Measurements from ENCODE around the gene NFATC1. TPM values are rescaled to one million over a fixed set of nuclear protein-coding genes. Genes with fewer than 3 reads are reported as not detected.
A peak's percentile ranks its signal among the peaks of the same experiment; 100 is the strongest.
"Not testable (repeated sequence)": the region's sequence is repeated elsewhere in the genome, so short reads cannot be mapped to it uniquely, and the experiment has no call there.

NFATC1 gene
- total and polyA plus RNA-seq, 9 donors, result 7.0 to 17.1 (median 12.6) TPM

- 80% methylated on average over 14 of the region's 32 CpGs for WGBS (ENCODE audit: insufficient coverage)
- H3K4me1 ChIP-seq (ENCODE audit: control insufficient read depth, insufficient read depth, low read length), result peaks cover 11% of the 10 kb centered on the region
- H3K36me3 ChIP-seq (ENCODE audit: control insufficient read depth, insufficient read depth, low read length), result peaks cover 30% of the 10 kb centered on the region
These were observed 21.1 kb upstream of the NFATC1 start for GRCh38 chr18:79374408-79375171.

GRCh38 chr18:79375441-79376154 is 20.1 kb upstream of the NFATC1 start:
- no peak for DNase-seq
- H3K27me3 ChIP-seq (ENCODE audit: control insufficient read depth, insufficient read depth, low read length), result no peaks in the 10 kb centered on the region
- H3K4me1 ChIP-seq (ENCODE audit: control insufficient read depth, insufficient read depth, low read length), result peaks cover 11% of the 10 kb centered on the region
- H3K4me3 ChIP-seq (ENCODE audit: low read length), result no peak overlapping the region
- H3K27ac ChIP-seq (ENCODE audit: low read length), result no peak overlapping the region
- 93% methylated on average over 3 of the region's 10 CpGs for whole genome bisulfite sequencing (ENCODE audit: insufficient coverage)
- peaks cover 35% of the 10 kb centered on the region for H3K36me3 ChIP-seq (ENCODE audit: control insufficient read depth, insufficient read depth, low read length)
- no peaks in the 10 kb centered on the region for H3K9me3 ChIP-seq (replicated peaks; ENCODE audit: control insufficient read depth, low read depth, low read length)

More at GRCh38 chr18:79374408-79375171, 21.1 kb upstream of the NFATC1 start:
- no peaks in the 10 kb centered on the region for H3K9me3 ChIP-seq (replicated peaks; ENCODE audit: control insufficient read depth, low read depth, low read length)
- no peaks in the 10 kb centered on the region for H3K27me3 ChIP-seq (ENCODE audit: control insufficient read depth, insufficient read depth, low read length)
- no peak for DNase-seq
- no peak overlapping the region for H3K27ac ChIP-seq (ENCODE audit: low read length)
- H3K4me3 ChIP-seq (ENCODE audit: low read length), result no peak overlapping the region

GRCh38 chr18:79376661-79377060 is 19.1 kb upstream of the NFATC1 start:
- 75% methylated on average over 4 of the region's 12 CpGs for WGBS (ENCODE audit: insufficient coverage)
- peaks cover 33% of the 10 kb centered on the region for H3K36me3 ChIP-seq (ENCODE audit: control insufficient read depth, insufficient read depth, low read length)

GRCh38 chr18:79377187-79377891 is 18.4 kb upstream of the NFATC1 start:
- 93% methylated on average over 13 of the region's 19 CpGs for WGBS (ENCODE audit: insufficient coverage)
- Histone ChIP-seq H3K36me3 (ENCODE audit: control insufficient read depth, insufficient read depth, low read length) (peaks cover 32% of the 10 kb centered on the region), H3K27me3 (ENCODE audit: control insufficient read depth, insufficient read depth, low read length) (no peaks in the 10 kb centered on the region), H3K4me1 (ENCODE audit: control insufficient read depth, insufficient read depth, low read length) (peaks cover 11% of the 10 kb centered on the region), H3K27ac (ENCODE audit: low read length) (no peak overlapping the region), H3K9me3 (replicated peaks; ENCODE audit: control insufficient read depth, low read depth, low read length) (no peaks in the 10 kb centered on the region), H3K4me3 (ENCODE audit: low read length) (no peak overlapping the region)
- no peak for DNase-seq

More at GRCh38 chr18:79376661-79377060, 19.1 kb upstream of the NFATC1 start:
- not testable (repeated sequence) for DNase-seq; H3K27ac ChIP-seq (ENCODE audit: low read length); H3K27me3 ChIP-seq (ENCODE audit: control insufficient read depth, insufficient read depth, low read length); H3K9me3 ChIP-seq (replicated peaks; ENCODE audit: control insufficient read depth, low read depth, low read length); H3K4me3 ChIP-seq (ENCODE audit: low read length)
- H3K4me1 ChIP-seq (ENCODE audit: control insufficient read depth, insufficient read depth, low read length), result peaks cover 11% of the 10 kb centered on the region

GRCh38 chr18:79378536-79379250 is 17.0 kb upstream of the NFATC1 start:
- Histone ChIP-seq H3K4me1 (ENCODE audit: control insufficient read depth, insufficient read depth, low read length) (peaks cover 11% of the 10 kb centered on the region), H3K36me3 (ENCODE audit: control insufficient read depth, insufficient read depth, low read length) (peaks cover 30% of the 10 kb centered on the region), H3K9me3 (replicated peaks; ENCODE audit: control insufficient read depth, low read depth, low read length) (no peaks in the 10 kb centered on the region), H3K27me3 (ENCODE audit: control insufficient read depth, insufficient read depth, low read length) (no peaks in the 10 kb centered on the region), H3K27ac (ENCODE audit: low read length) (no peak overlapping the region), H3K4me3 (ENCODE audit: low read length) (no peak overlapping the region)
- peak; percentile 84 for DNase-seq
- WGBS (ENCODE audit: insufficient coverage), result 34% methylated on average over 47 of the region's 48 CpGs

- H3K27me3 ChIP-seq (ENCODE audit: control insufficient read depth, insufficient read depth, low read length), result no peaks in the 10 kb centered on the region
- peaks cover 26% of the 10 kb centered on the region for H3K36me3 ChIP-seq (ENCODE audit: control insufficient read depth, insufficient read depth, low read length)
- no peak overlapping the region for H3K4me3 ChIP-seq (ENCODE audit: low read length)
- DNase-seq, result no peak
- H3K9me3 ChIP-seq (replicated peaks; ENCODE audit: control insufficient read depth, low read depth, low read length), result no peaks in the 10 kb centered on the region
- no peak overlapping the region for H3K27ac ChIP-seq (ENCODE audit: low read length)
- WGBS (ENCODE audit: insufficient coverage), result 76% methylated on average over 13 of the region's 22 CpGs
- H3K4me1 ChIP-seq (ENCODE audit: control insufficient read depth, insufficient read depth, low read length), result peaks cover 11% of the 10 kb centered on the region
These were observed 16.4 kb upstream of the NFATC1 start for GRCh38 chr18:79379251-79379905.

GRCh38 chr18:79379931-79380815 is 15.6 kb upstream of the NFATC1 start:
- Histone ChIP-seq H3K4me3 (ENCODE audit: low read length) (no peak overlapping the region), H3K4me1 (ENCODE audit: control insufficient read depth, insufficient read depth, low read length) (peaks cover 18% of the 10 kb centered on the region), H3K9me3 (replicated peaks; ENCODE audit: control insufficient read depth, low read depth, low read length) (no peaks in the 10 kb centered on the region), H3K27ac (ENCODE audit: low read length) (no peak overlapping the region), H3K36me3 (ENCODE audit: control insufficient read depth, insufficient read depth, low read length) (peaks cover 22% of the 10 kb centered on the region), H3K27me3 (ENCODE audit: control insufficient read depth, insufficient read depth, low read length) (peaks cover 4% of the 10 kb centered on the region)
- no peak for DNase-seq
- 90% methylated on average over 36 of the region's 40 CpGs for WGBS (ENCODE audit: insufficient coverage)

GRCh38 chr18:79380816-79381806 is 14.6 kb upstream of the NFATC1 start:
- DNase-seq, result peak; percentile 72
- Histone ChIP-seq H3K9me3 (replicated peaks; ENCODE audit: control insufficient read depth, low read depth, low read length) (no peaks in the 10 kb centered on the region), H3K27me3 (ENCODE audit: control insufficient read depth, insufficient read depth, low read length) (peaks cover 6% of the 10 kb centered on the region), H3K36me3 (ENCODE audit: control insufficient read depth, insufficient read depth, low read length) (peaks cover 22% of the 10 kb centered on the region), H3K4me3 (ENCODE audit: low read length) (no peak overlapping the region), H3K27ac (ENCODE audit: low read length) (no peak overlapping the region), H3K4me1 (ENCODE audit: control insufficient read depth, insufficient read depth, low read length) (peaks cover 27% of the 10 kb centered on the region)
- WGBS (ENCODE audit: insufficient coverage), result 58% methylated on average over 28 of the region's 30 CpGs

Data from muscle of leg (tissue), 11 donors.